ENCODE data around the gene KIAA0513. TPM values are rescaled to one million over a fixed set of nuclear protein-coding genes. Genes with fewer than 3 reads are reported as not detected.

The KIAA0513 gene
- total RNA-seq, 1 experiment from 2014 or later = 6.6 TPM

DNA sequence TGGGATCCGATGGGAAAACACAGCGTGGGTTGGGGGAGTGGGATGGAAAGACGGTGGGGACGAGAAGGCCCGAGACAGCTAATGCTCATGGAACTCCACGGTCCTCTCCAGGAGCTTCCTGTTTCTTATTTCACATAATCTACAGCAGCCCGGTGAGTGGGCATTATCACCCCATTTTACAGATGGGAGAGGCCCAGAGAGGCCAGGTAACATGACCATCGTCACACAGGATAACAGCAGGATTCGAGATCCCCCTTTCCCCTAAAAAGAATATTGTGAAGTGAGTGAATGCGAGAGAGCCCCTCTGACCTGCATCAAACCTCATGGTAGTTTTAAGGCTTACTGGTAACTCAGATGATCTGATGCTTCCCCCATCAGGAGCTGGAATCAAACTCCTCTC, 72.7 kb downstream of the KIAA0513 start:
- Histone ChIP-seq H3K27me3 (ENCODE audit: insufficient read depth, low read length) (peaks cover 9% of the 10 kb centered on the region; the same call in 1 of the 2 replicates), H3K9ac (ENCODE audit: low read length) (no peak overlapping the region), H3K9me2 (ENCODE audit: insufficient read depth) (no peaks in the 10 kb centered on the region), H3K79me2 (ENCODE audit: insufficient read depth, low read length) (no peaks in the 10 kb centered on the region), H3K27ac (ENCODE audit: low read depth, low read length) (no peak overlapping the region), H3K9me3 (ENCODE audit: control insufficient read depth in 1 of 2, insufficient read depth in 1 of 2, low read depth in 1 of 2, low read length in 2 of 2) (no peaks in the 10 kb centered on the region), H3K4me3 (replicated peaks in 1 of 2; ENCODE audit: low read depth in 1 of 2, low read length in 2 of 2) (no peak overlapping the region), H2AFZ (ENCODE audit: low read depth, low read length, poor library complexity, severe bottlenecking) (no peak overlapping the region), H3K36me3 (ENCODE audit: control insufficient read depth in 1 of 2, insufficient read depth in 2 of 2, low read length in 2 of 2) (no peaks in the 10 kb centered on the region), H4K20me1 (ENCODE audit: insufficient read depth) (no peaks in the 10 kb centered on the region), H3K4me2 (ENCODE audit: low read length) (no peak overlapping the region), H3K4me1 (ENCODE audit: control insufficient read depth in 1 of 2, insufficient read depth in 2 of 2, low read length in 2 of 2) (no peaks in the 10 kb centered on the region)
- ATAC-seq (no peak), DNase-seq (ENCODE audit: low read depth, low spot score) (no peak)
- TF ChIP-seq EZH2 (IDR thresholded peaks at IDR 0.05) (no peak), JUND (IDR thresholded peaks at IDR 0.05) (no peak), SP1 (IDR thresholded peaks at IDR 0.05; ENCODE audit: low read depth) (no peak), CEBPB (IDR thresholded peaks at IDR 0.05; ENCODE audit: low read depth) (no peak), YY1 (IDR thresholded peaks at IDR 0.05; ENCODE audit: extremely low read depth, insufficient replicate concordance, low read depth, low read length) (no peak), MAX (IDR thresholded peaks at IDR 0.05) (no peak), CBX3 (IDR thresholded peaks at IDR 0.05; ENCODE audit: low read depth) (no peak), FOSL1 (IDR thresholded peaks at IDR 0.05; ENCODE audit: low read depth) (no peak), EGR1 (IDR thresholded peaks at IDR 0.05; ENCODE audit: low read depth) (no peak), RAD21 (IDR thresholded peaks at IDR 0.05; ENCODE audit: low read depth) (no peak), ZBTB33 (IDR thresholded peaks at IDR 0.05; ENCODE audit: extremely low read depth, insufficient replicate concordance, low read length) (no peak), SRF (IDR thresholded peaks at IDR 0.05; ENCODE audit: low read depth) (no peak), ELF1 (IDR thresholded peaks at IDR 0.05; ENCODE audit: borderline replicate concordance, low read depth) (no peak), POLR2AphosphoS5 (IDR thresholded peaks at IDR 0.05; ENCODE audit: low read depth, low read length) (no peak)
- CTCF ChIA-PET = no interaction called here
- intact Hi-C loops (cut with micrococcal nuclease) = no loop called here
- POLR2A ChIA-PET = no interaction called here
- no TSS peak for BruUV-seq (replicated peaks)
- RAD21 ChIA-PET (ENCODE audit: low non-redundant PET in 1 of 2, low total read pairs in 2 of 2, uncharacterized antibody in 2 of 2, unreplicated experiment in 2 of 2) = no interaction called here
